ENCODE data around the gene PKD1.
A peak's percentile ranks its signal among the peaks of the same experiment; 100 is the strongest.

The PKD1 gene

GRCh38 chr16:2043667-2044451, 91.8 kb downstream of the PKD1 start:
- FAIRE-seq, result no peak

GRCh38 chr16:2042986-2043666, 92.6 kb downstream of the PKD1 start:
- no peak for FAIRE-seq

- no peak for FAIRE-seq
Observed at GRCh38 chr16:2042171-2042985, 93.3 kb downstream of the PKD1 start.

- FAIRE-seq, result no peak
Observed at GRCh38 chr16:2040787-2041522, 94.7 kb downstream of the PKD1 start.

- no peak for FAIRE-seq
Observed at GRCh38 chr16:2040041-2040786, 95.5 kb downstream of the PKD1 start.

GRCh38 chr16:2039274-2040031, 96.2 kb downstream of the PKD1 start:
- FAIRE-seq, result peak; percentile 70
